K562 (cell line): ENCODE measurements around the gene RPS10. TPM values are rescaled to one million over a fixed set of nuclear protein-coding genes. Genes with fewer than 3 reads are reported as not detected.

Experiments
- ATAC-seq: fragments of 200-7000 bp; cut with Tn5 transposase; 3 replicates; pipeline ENCODE4 v1.9.1; 2020; ENCODE audit warnings: moderate library complexity
- BruUV-seq: library from RNA; stranded (reverse); fragments of 400-500 nt; replicated peaks from 2 replicates; lab custom pipeline; 2021; lab: Mats Ljungman, UMichigan
- CTCF ChIA-PET: fragments of 300-600 bp; formaldehyde crosslinking; extraction: SDS; loops from one replicate; lab custom pipeline; 2021; ENCODE audit warnings: low intra/inter-chr PET ratio; lab: Yijun Ruan, JAX
- POLR2A ChIA-PET: fragments of 300-600, 350-650 bp; sonication (Branson Sonifier 250); formaldehyde crosslinking; extraction: SDS; loops from one replicate; lab custom pipeline; 2021; ENCODE audit warnings: antibody characterized with exemption, inconsistent platforms; lab: Yijun Ruan, JAX
- DNase-seq, 4 experiments: peaks; one replicate each; pipeline versions ENCODE4 v3.0.0 to v3.0.0-alpha.2; 2011 to 2018; ENCODE audit warnings: low spot score in 3 of 4, mixed read lengths in 3 of 4; ENCODE audit errors: extremely low read depth in 1 of 4
- FAIRE-seq: peaks from 2 replicates; lab custom pipeline; 2011; peaks lifted over from hg19 to GRCh38; lab: Jason Lieb, UNC
- H2AFZ ChIP-seq: 2 replicates; pipeline ENCODE4 v1.6.0; 2011; ENCODE audit warnings: low read depth, low read length, control low read depth, inconsistent platforms
- H3K27ac ChIP-seq: fragments of 200-600 bp; 3 replicates; pipeline ENCODE4 v1.8.0; 2011; ENCODE audit warnings: low read depth, mild to moderate bottlenecking, control low read depth, inconsistent platforms, low read length, moderate library complexity, mixed read lengths; ENCODE audit errors: extremely low read depth
- H3K27me3 ChIP-seq, 2 experiments: fragments of 300-600 bp in 1 of 2; 2 replicates in 1 of 2; 3 replicates in 1 of 2; pipeline versions ENCODE4 v1.6.0 to v1.8.0; 2011; ENCODE audit warnings: inconsistent platforms in 2 of 2, low read length in 2 of 2, mild to moderate bottlenecking in 1 of 2, mixed read lengths in 1 of 2, moderate library complexity in 1 of 2; ENCODE audit not compliant: control insufficient read depth in 2 of 2, insufficient read depth in 2 of 2
- H3K36me3 ChIP-seq: fragments of 300-600 bp; 3 replicates; pipeline ENCODE4 v1.8.0; 2011; ENCODE audit warnings: mild to moderate bottlenecking, low read length, inconsistent platforms; ENCODE audit not compliant: control insufficient read depth, insufficient read depth
- H3K4me1 ChIP-seq, 2 experiments: fragments of 200-600 bp in 1 of 2; replicated peaks in 1 of 2; 2 replicates in 1 of 2; 3 replicates in 1 of 2; pipeline versions ENCODE4 v1.5.1 to v1.8.0; 2011; ENCODE audit warnings: inconsistent platforms in 2 of 2, low read length in 2 of 2, mild to moderate bottlenecking in 1 of 2, mixed read lengths in 1 of 2, moderate library complexity in 1 of 2; ENCODE audit not compliant: control insufficient read depth in 2 of 2, insufficient read depth in 2 of 2
- H3K4me2 ChIP-seq: 2 replicates; pipeline ENCODE4 v1.6.1; 2011; ENCODE audit warnings: low read length, control low read depth, inconsistent platforms, mixed read lengths; ENCODE audit not compliant: insufficient read depth
- H3K4me3 ChIP-seq: fragments of 200-600 bp; sonication (generic), shearing (Covaris generic); 2 replicates; pipeline ENCODE4 v1.5.1; 2016; ENCODE audit warnings: control low read depth, inconsistent platforms
- H3K79me2 ChIP-seq: fragments of 200-600 bp; 3 replicates; pipeline ENCODE4 v1.8.0; 2011; ENCODE audit warnings: low read length, inconsistent platforms; ENCODE audit not compliant: control insufficient read depth, insufficient read depth
- H3K9ac ChIP-seq, 2 experiments: 2 replicates each; pipeline versions ENCODE4 v1.6.0 to v1.6.1; 2011; ENCODE audit warnings: low read depth in 2 of 2, low read length in 2 of 2, control low read depth in 1 of 2, inconsistent platforms in 1 of 2, mild to moderate bottlenecking in 1 of 2, mixed read lengths in 1 of 2; ENCODE audit not compliant: insufficient read depth in 1 of 2
- H3K9me1 ChIP-seq: one replicate; pipeline ENCODE4 v1.6.0; 2011; ENCODE audit warnings: inconsistent platforms, mild to moderate bottlenecking, low read length, moderate library complexity; ENCODE audit not compliant: control insufficient read depth, insufficient read depth
- H3K9me3 ChIP-seq: replicated peaks from 2 replicates; pipeline ENCODE4 v1.5.1; 2011; ENCODE audit warnings: low read depth, low read length, inconsistent platforms; ENCODE audit not compliant: control insufficient read depth, insufficient read depth
- H4K20me1 ChIP-seq: replicated peaks from 2 replicates; pipeline ENCODE4 v1.6.1; 2011; ENCODE audit warnings: low read length, inconsistent platforms, mixed read lengths; ENCODE audit not compliant: control insufficient read depth, insufficient read depth
- ARID4B ChIP-seq: sonication (generic); formaldehyde crosslinking; IDR thresholded peaks from 2 replicates; pipeline ENCODE4 v1.8.0; 2022; ENCODE audit warnings: mild to moderate bottlenecking, missing genetic modification reagents
- CEBPG ChIP-seq, 3 experiments: fragments of 200-800 bp in 1 of 3; sonication (Bioruptor generic) in 1 of 3; sonication (generic) in 1 of 3; formaldehyde crosslinking in 1 of 3; IDR thresholded peaks in 2 of 3; conservative IDR thresholded peaks in 1 of 3; 2 replicates each; pipeline versions ENCODE4 v1.6.1 to v1.8.0; 2016 to 2022; ENCODE audit warnings: missing compliant biosample characterization in 2 of 3, missing genetic modification characterization in 2 of 3, mild to moderate bottlenecking in 1 of 3, missing genetic modification reagents in 1 of 3
- FOXA3 ChIP-seq, 2 experiments: fragments of 450-650 bp in 1 of 2; sonication (generic) in 1 of 2; formaldehyde crosslinking; IDR thresholded peaks in 1 of 2; conservative IDR thresholded peaks in 1 of 2; 2 replicates each; pipeline versions ENCODE4 v1.4.0 to v1.8.0; 2020 to 2022; ENCODE audit warnings: mild to moderate bottlenecking in 2 of 2, missing genetic modification reagents in 1 of 2
- FOXP1 ChIP-seq: sonication (generic); formaldehyde crosslinking; IDR thresholded peaks from 2 replicates; pipeline ENCODE4 v1.8.0; 2022; ENCODE audit warnings: mild to moderate bottlenecking, missing genetic modification reagents
- GATAD2A ChIP-seq: fragments of 450-650 bp; IDR thresholded peaks from 2 replicates; pipeline ENCODE4 v1.6.1; 2017
- JUN ChIP-seq, 2 experiments: sonication (generic) in 1 of 2; formaldehyde crosslinking in 1 of 2; IDR thresholded peaks; 2 replicates each; pipeline versions ENCODE4 v1.6.1 to v1.8.0; 2012 to 2022; ENCODE audit warnings: borderline replicate concordance in 2 of 2, mild to moderate bottlenecking in 2 of 2, improper control_type of control experiment in 1 of 2, low read depth in 1 of 2, low read length in 1 of 2, missing genetic modification reagents in 1 of 2
- POLR2AphosphoS5 ChIP-seq: IDR thresholded peaks from 2 replicates; pipeline ENCODE4 v1.6.1; 2011; ENCODE audit warnings: mild to moderate bottlenecking, low read depth, low read length, moderate library complexity; ENCODE audit not compliant: control insufficient read depth, insufficient read depth
- SNAPC5 ChIP-seq: fragments of 250-450 bp; sonication (Bioruptor Pico); IDR thresholded peaks from 2 replicates; pipeline ENCODE4 v1.8.0; 2021; ENCODE audit warnings: moderate library complexity, mild to moderate bottlenecking, inconsistent platforms
- TEAD1 ChIP-seq, 2 experiments: fragments of 450-650 bp in 1 of 2; sonication (generic) in 1 of 2; formaldehyde crosslinking; IDR thresholded peaks; 2 replicates each; pipeline versions ENCODE4 v1.4.0 to v1.8.0; 2020 to 2022; ENCODE audit warnings: mild to moderate bottlenecking in 2 of 2, missing genetic modification reagents in 1 of 2
- WGBS: fragments of 100-300 bp; shearing (Covaris generic); methylation state at CpG from one replicate; pipeline ENCODE4 v1.1.6; 2016; ENCODE audit warnings: low coverage, mixed read lengths; ENCODE audit not compliant: insufficient coverage; ENCODE audit errors: missing lambda C conversion rate; 5-methylcytosine and 5-hydroxymethylcytosine counted together
- in situ Hi-C: fragments of 300-500 bp; cut with MboI; formaldehyde crosslinking; loops from 4 replicates; pipeline ENCODE4 v1.15.0; 2018; ENCODE audit warnings: inconsistent platforms, mixed read lengths
- intact Hi-C: fragments of 100-400 bp; cut with micrococcal nuclease; formaldehyde crosslinking; loops from 2 replicates; pipeline ENCODE4 v1.14.2; 2022
- polyA plus RNA-seq, 8 experiments: library from polyadenylated mRNA; depleted of rRNA in 4 of 8; stranded (reverse) in 5 of 8; unstranded in 3 of 8; fragments of >200 nt; fragmentation: Nextera tagmentation in 2 of 8; fragmentation: Illumina TruSeq in 1 of 8; extraction: Ambion mirVana in 2 of 8; extraction: Trizol in 1 of 8; gene quantifications; 2 replicates each; pipeline versions ENCODE4 v1.2.1 to v1.2.3, GENCODE V29; 2011 to 2014; ENCODE audit warnings: inconsistent platforms in 1 of 8, missing spikeins in 1 of 8
- total RNA-seq, 7 experiments: library from RNA; depleted of rRNA in 6 of 7; stranded (reverse); fragments of >200 nt in 6 of 7; fragmentation: Illumina TruSeq in 2 of 7; extraction: Trizol in 2 of 7; gene quantifications; 2 replicates each; pipeline versions ENCODE4 v1.2.1 to v1.2.3, GENCODE V29; 2011 to 2021; ENCODE audit warnings: low replicate concordance in 1 of 7

Gene RPS10
- total and polyA plus RNA-seq, 9 of the 15 experiments (the other 6 are each of a cell fraction or from before 2014, with no cell fraction given): 2,680 to 5,251 (median 3,876) TPM

GRCh38 chr6:34424200-34425131 is 1.4 kb downstream of the RPS10 start:
- Histone ChIP-seq H2AFZ (no peak overlapping the region), H3K9me3 (no peaks in the 10 kb centered on the region), H3K36me3 (peaks cover 60% of the 10 kb centered on the region)
- CTCF ChIA-PET: interaction anchor here (0.5 to 0.6 kb wide), 2 partner anchors 9 to 160 kb away, joined by 3 read pairs; no protein-coding TSS in a partner anchor
- 0 out of 2 replicates have a peak, but pooled peaks have one; percentile 14 for TF ChIP-seq CEBPG (CRISPR knock-in tag; IDR thresholded peaks at IDR 0.05)
- TF ChIP-seq CEBPG (tag; conservative IDR thresholded peaks at IDR 0.05 in 1 of 2, IDR thresholded peaks at IDR 0.05 in 1 of 2): no peak
- 0 out of 4 replicates have a peak, but pooled peaks of 1 of the 2 experiments have one; percentile 27 for TF ChIP-seq TEAD1 (CRISPR knock-in tag; IDR thresholded peaks at IDR 0.05)
- peak in 1 of 2 experiments; percentile 63; a peak in 1 of 4 replicates for TF ChIP-seq FOXA3 (CRISPR knock-in tag; conservative IDR thresholded peaks at IDR 0.05 in 1 of 2, IDR thresholded peaks at IDR 0.05 in 1 of 2)
- peak; percentile 51; the same call in 1 of the 2 replicates for TF ChIP-seq ARID4B (CRISPR knock-in tag)
- no peak for TF ChIP-seq SNAPC5 (CRISPR knock-in tag)
- TF ChIP-seq GATAD2A: no peak
- 0 out of 2 replicates have a peak, but pooled peaks have one; percentile 38 for TF ChIP-seq FOXP1 (CRISPR knock-in tag)
- TF ChIP-seq JUN (IDR thresholded peaks at IDR 0.05; ENCODE audit: borderline replicate concordance, low read depth, low read length): no peak
- TF ChIP-seq JUN (CRISPR knock-in tag; IDR thresholded peaks at IDR 0.05; ENCODE audit: borderline replicate concordance): 0 out of 2 replicates have a peak, but pooled peaks have one; percentile 58
- TF ChIP-seq POLR2AphosphoS5: peak; percentile 22; the same call in 1 of the 2 replicates
- TF ChIP-seq, all 486 proteins: peak for 7
- WGBS: 38% methylated on average over 19 of the region's 19 CpGs
- DNase-seq: peak in 2 of 4 experiments; percentile 51
- BruUV-seq: no TSS peak
- H3K9me1 ChIP-seq: no peaks in the 10 kb centered on the region
- H3K9ac ChIP-seq: peak overlapping the region; percentile 95 to 100
- no peak for ATAC-seq
- POLR2A ChIA-PET: interaction anchor here (0.8 to 4.6 kb wide), 17 partner anchors 9 to 262 kb away, joined by 3 to 65 read pairs (median 3); partner anchors contain the start of gene SMIM29
- in situ Hi-C loops (no loop called here), intact Hi-C loops (no loop called here)
- peak overlapping the region; percentile 81 for H3K27ac ChIP-seq
- H3K79me2 ChIP-seq: peaks cover 60% of the 10 kb centered on the region
- no peaks in the 10 kb centered on the region for H3K27me3 ChIP-seq
- peak overlapping the region; percentile 65 for H3K4me3 ChIP-seq
- 0 out of 2 replicates have a peak, but pooled peaks cover 7% of the 10 kb centered on the region for H4K20me1 ChIP-seq
- no peak for FAIRE-seq
- H3K4me2 ChIP-seq: peak overlapping the region; percentile 100
- peaks cover 10 to 20% of the 10 kb centered on the region in 2 experiments; a peak in 4 of 5 replicates for H3K4me1 ChIP-seq
